GM21619 (cell line): ENCODE results near the gene STS.

ENCODE experiments used
- ATAC-seq: cut with Tn5 transposase; IDR thresholded peaks from one replicate; pipeline ENCODE4 v1.9.1; 2021; ENCODE audit not compliant: unreplicated experiment

Gene STS

GRCh38 chrX:7139202-7140081 lies 8.1 kb upstream of the STS start:
- no peak for ATAC-seq

GRCh38 chrX:7143076-7143475 lies 4.4 kb upstream of the STS start:
- no peak for ATAC-seq

- ATAC-seq, result no peak
These were observed 3.5 kb upstream of the STS start for GRCh38 chrX:7143941-7144525.

GRCh38 chrX:7145454-7145853 lies 2.1 kb upstream of the STS start:
- ATAC-seq, result no peak

GRCh38 chrX:7146020-7146702 lies 1.4 kb upstream of the STS start:
- ATAC-seq, result no peak

GRCh38 chrX:7146703-7147412 lies 654 bp upstream of the STS start:
- ATAC-seq, result peak; percentile 19

GRCh38 chrX:7147978-7148854 lies 704 bp downstream of the STS start, which contains the start of gene PUDP:
Gene PUDP, minus strand, starts transcription at chrX:7148153. Its CDS starts 40 bp downstream, at chrX:7148113.
- ATAC-seq, result peak; percentile 61

- ATAC-seq, result no peak
These were observed 1.9 kb downstream of the STS start for GRCh38 chrX:7149411-7149810.

GRCh38 chrX:7153231-7153630 lies 5.7 kb downstream of the STS start:
- ATAC-seq, result no peak

- no peak for ATAC-seq
These were observed 6.6 kb downstream of the STS start for GRCh38 chrX:7154041-7154597.

GRCh38 chrX:7155163-7155562 lies 7.7 kb downstream of the STS start:
- no peak for ATAC-seq

- ATAC-seq, result no peak
These were observed 9.4 kb downstream of the STS start for GRCh38 chrX:7156879-7157278.

GRCh38 chrX:7158468-7158990 lies 11.0 kb downstream of the STS start:
- no peak for ATAC-seq

GRCh38 chrX:7159149-7159861 lies 11.8 kb downstream of the STS start:
- no peak for ATAC-seq

GRCh38 chrX:7163146-7163677 lies 15.7 kb downstream of the STS start:
- ATAC-seq, result no peak

GRCh38 chrX:7164174-7164573 lies 16.7 kb downstream of the STS start:
- ATAC-seq, result no peak

GRCh38 chrX:7168371-7168770 lies 20.9 kb downstream of the STS start:
- ATAC-seq, result no peak

- no peak for ATAC-seq
These were observed 22.1 kb downstream of the STS start for GRCh38 chrX:7169627-7170026.

- ATAC-seq, result no peak
These were observed 23.4 kb downstream of the STS start for GRCh38 chrX:7170898-7171297.
